H9 (cell line): ENCODE results near the gene PITPNB. TPM values are rescaled to one million over a fixed set of nuclear protein-coding genes. Genes with fewer than 3 reads are reported as not detected.

Source experiments
- DNase-seq: peaks from one replicate; pipeline ENCODE4 v3.0.0-alpha.2; 2017
- H2AFZ ChIP-seq: one replicate; pipeline ENCODE4 v1.6.1; 2013; ENCODE audit warnings: mild to moderate bottlenecking, low read length, control low read depth, moderate library complexity
- H2AK5ac ChIP-seq: 2 replicates; pipeline ENCODE4 v1.6.1; 2013; ENCODE audit warnings: low read length, control low read depth, mixed read lengths; ENCODE audit not compliant: insufficient read length
- H2BK120ac ChIP-seq: one replicate; pipeline ENCODE4 v1.6.1; 2013; ENCODE audit warnings: low read depth, mild to moderate bottlenecking, low read length, control low read depth, inconsistent platforms; ENCODE audit not compliant: poor library complexity, severe bottlenecking
- H2BK12ac ChIP-seq: 2 replicates; pipeline ENCODE4 v1.6.1; 2013; ENCODE audit warnings: low read length, control low read depth, mixed read lengths, low read depth; ENCODE audit not compliant: insufficient read length
- H2BK15ac ChIP-seq: 2 replicates; pipeline ENCODE4 v1.6.1; 2013; ENCODE audit warnings: low read depth, low read length, control low read depth
- H2BK20ac ChIP-seq: one replicate; pipeline ENCODE4 v1.6.1; 2013; ENCODE audit warnings: low read depth, mild to moderate bottlenecking, low read length, control low read depth, inconsistent platforms; ENCODE audit not compliant: poor library complexity, severe bottlenecking
- H2BK5ac ChIP-seq: 2 replicates; pipeline ENCODE4 v1.6.1; 2013; ENCODE audit warnings: low read length, control low read depth, mixed read lengths; ENCODE audit not compliant: insufficient read length
- H3K14ac ChIP-seq: 2 replicates; pipeline ENCODE4 v1.6.1; 2013; ENCODE audit warnings: low read length, control low read depth; ENCODE audit not compliant: insufficient read depth
- H3K18ac ChIP-seq: 2 replicates; pipeline ENCODE4 v1.6.1; 2013; ENCODE audit warnings: low read depth, mild to moderate bottlenecking, mixed read lengths, low read length, control low read depth; ENCODE audit not compliant: insufficient read length
- H3K23ac ChIP-seq: 2 replicates; pipeline ENCODE4 v1.6.1; 2013; ENCODE audit warnings: low read length, control low read depth, mixed read lengths, low read depth; ENCODE audit not compliant: insufficient read length
- H3K23me2 ChIP-seq: 2 replicates; pipeline ENCODE4 v1.6.1; 2013; ENCODE audit warnings: low read depth, mild to moderate bottlenecking, mixed read lengths, low read length, control low read depth; ENCODE audit not compliant: insufficient read length, poor library complexity, severe bottlenecking
- H3K27ac ChIP-seq: 2 replicates; pipeline ENCODE4 v1.5.1; 2013; ENCODE audit warnings: low read length, control low read depth, mixed read lengths, low read depth; ENCODE audit not compliant: insufficient read length
- H3K27me3 ChIP-seq: 2 replicates; pipeline ENCODE4 v1.6.1; 2013; ENCODE audit warnings: low read length, control low read depth, inconsistent platforms; ENCODE audit not compliant: insufficient read depth
- H3K4ac ChIP-seq: 2 replicates; pipeline ENCODE4 v1.6.1; 2013; ENCODE audit warnings: low read depth, mild to moderate bottlenecking, control low read depth, inconsistent platforms, low read length, moderate library complexity
- H3K4me1 ChIP-seq: 2 replicates; pipeline ENCODE4 v1.6.1; 2013; ENCODE audit warnings: low read length, control low read depth, inconsistent platforms; ENCODE audit not compliant: insufficient read depth
- H3K4me2 ChIP-seq: 2 replicates; pipeline ENCODE4 v1.6.1; 2013; ENCODE audit warnings: low read length, control low read depth, mixed read lengths; ENCODE audit not compliant: insufficient read length, insufficient read depth
- H3K56ac ChIP-seq: 2 replicates; pipeline ENCODE4 v1.6.1; 2013; ENCODE audit warnings: low read depth, mild to moderate bottlenecking, mixed read lengths, low read length, control low read depth; ENCODE audit not compliant: insufficient read length
- H3K79me1 ChIP-seq: 2 replicates; pipeline ENCODE4 v1.6.1; 2013; ENCODE audit warnings: low read depth, mild to moderate bottlenecking, moderate library complexity, low read length, control low read depth, inconsistent platforms; ENCODE audit not compliant: insufficient read depth, poor library complexity, severe bottlenecking
- H3K79me2 ChIP-seq: 2 replicates; pipeline ENCODE4 v1.6.1; 2013; ENCODE audit warnings: low read length, control low read depth, inconsistent platforms; ENCODE audit not compliant: insufficient read depth
- H3K9ac ChIP-seq: 2 replicates; pipeline ENCODE4 v1.6.1; 2013; ENCODE audit warnings: low read length, control low read depth, mixed read lengths; ENCODE audit not compliant: insufficient read length; ENCODE audit errors: extremely low read depth
- H3K9me3 ChIP-seq: one replicate; pipeline ENCODE4 v1.6.1; 2013; ENCODE audit warnings: low read depth, low read length, inconsistent platforms; ENCODE audit not compliant: control insufficient read depth
- H3T11ph ChIP-seq: one replicate; pipeline ENCODE4 v1.6.1; 2013; ENCODE audit warnings: mild to moderate bottlenecking, low read length, control low read depth, inconsistent platforms
- H4K20me1 ChIP-seq: one replicate; pipeline ENCODE4 v1.6.1; 2013; ENCODE audit not compliant: control insufficient read depth, insufficient read length, insufficient read depth
- H4K5ac ChIP-seq: 2 replicates; pipeline ENCODE4 v1.6.1; 2013; ENCODE audit warnings: low read depth, mild to moderate bottlenecking, mixed read lengths, low read length, control low read depth; ENCODE audit not compliant: insufficient read length
- H4K8ac ChIP-seq: replicated peaks from 2 replicates; pipeline ENCODE4 v1.6.1; 2013; ENCODE audit warnings: low read length, control low read depth, mixed read lengths, low read depth; ENCODE audit not compliant: insufficient read length
- H4K91ac ChIP-seq: 2 replicates; pipeline ENCODE4 v1.6.1; 2013; ENCODE audit warnings: low read depth, mild to moderate bottlenecking, moderate library complexity, mixed read lengths, low read length, control low read depth; ENCODE audit not compliant: insufficient read length
- H3K27ac Mint-ChIP-seq, 3 experiments: 2 replicates in 2 of 3; 3 replicates in 1 of 3; pipeline ENCODE4 v1.8.0; 2020 to 2021; ENCODE audit warnings: mixed read lengths in 3 of 3, mild to moderate bottlenecking in 1 of 3, moderate library complexity in 1 of 3
- H3K27me3 Mint-ChIP-seq: 2 replicates; pipeline ENCODE4 v1.8.0; 2021; ENCODE audit warnings: low read depth, mild to moderate bottlenecking, moderate library complexity, mixed read lengths
- H3K36me3 Mint-ChIP-seq, 3 experiments: 2 replicates in 2 of 3; 3 replicates in 1 of 3; pipeline ENCODE4 v1.8.0; 2020 to 2021; ENCODE audit warnings: low read depth in 3 of 3, mixed read lengths in 3 of 3; ENCODE audit not compliant: insufficient read depth in 1 of 3
- H3K4me1 Mint-ChIP-seq, 2 experiments: 2 replicates each; pipeline ENCODE4 v1.8.0; 2020; ENCODE audit warnings: mixed read lengths in 2 of 2
- H3K4me3 Mint-ChIP-seq, 2 experiments: 2 replicates in 1 of 2; 3 replicates in 1 of 2; pipeline ENCODE4 v1.8.0; 2020 to 2021; ENCODE audit warnings: mild to moderate bottlenecking in 2 of 2, mixed read lengths in 2 of 2, moderate library complexity in 1 of 2
- H3K9me3 Mint-ChIP-seq, 2 experiments: 2 replicates in 1 of 2; 3 replicates in 1 of 2; pipeline ENCODE4 v1.8.0; 2020; ENCODE audit warnings: mild to moderate bottlenecking in 2 of 2, mixed read lengths in 2 of 2, moderate library complexity in 1 of 2
- WGBS: extraction: QIAGEN DNeasy Blood & Tissue Kit; methylation state at CpG from one replicate; pipeline ENCODE4 v1.1.7; 2013; ENCODE audit warnings: missing lambda C conversion rate, low lambda C conversion rate, mixed read lengths; ENCODE audit not compliant: insufficient read length; ENCODE audit errors: extremely low coverage; 5-methylcytosine and 5-hydroxymethylcytosine counted together
- total RNA-seq: library from RNA; stranded (reverse); gene quantifications from 2 replicates; pipeline ENCODE4 v1.2.1, GENCODE V29; 2021
- TF ChIP-seq, protein P1 (sequence below): fragments of 200-600 bp; sonication (generic); conservative IDR thresholded peaks from 3 replicates; pipeline ENCODE4 v1.8.0; 2021; ENCODE audit warnings: antibody characterized with exemption, mild to moderate bottlenecking

Gene PITPNB
- total RNA-seq, 1 experiment from 2014 or later = 106 TPM

DNA sequence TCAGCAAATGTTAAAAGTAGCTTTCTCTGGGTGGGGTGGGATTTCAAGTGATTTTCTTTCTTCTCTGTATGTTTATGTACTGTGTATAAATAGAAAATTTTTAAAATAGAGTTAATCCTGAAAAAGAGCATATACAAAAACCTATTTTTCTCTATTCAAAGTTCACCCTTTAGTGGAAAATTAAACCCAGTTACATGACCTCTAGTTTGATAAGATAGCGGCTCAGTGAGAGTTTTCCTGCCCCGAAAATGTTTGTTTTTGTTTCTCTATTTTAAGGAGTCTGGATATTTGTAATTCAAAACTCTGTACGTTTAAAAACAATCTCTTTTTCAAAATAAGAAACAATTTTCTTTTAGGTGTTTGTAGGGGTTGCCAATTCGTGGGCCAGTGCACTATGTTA lies 42.1 kb upstream of the PITPNB start:
- Histone ChIP-seq H3K27me3 (no peaks in the 10 kb centered on the region), H3K79me2 (no peaks in the 10 kb centered on the region), H4K20me1 (no peaks in the 10 kb centered on the region), H3K4ac (no peak overlapping the region), H4K91ac (no peak overlapping the region), H3K9me3 (no peaks in the 10 kb centered on the region), H2BK15ac (no peak overlapping the region), H2AFZ (no peak overlapping the region), H3K9ac (no peak overlapping the region), H3K23ac (no peak overlapping the region), H3K4me1 (peaks cover 3% of the 10 kb centered on the region; the same call in 1 of the 2 replicates), H2AK5ac (no peak overlapping the region), H2BK5ac (no peak overlapping the region), H3K18ac (no peak overlapping the region), H3K27ac (no peak overlapping the region), H3K23me2 (no peaks in the 10 kb centered on the region), H3K79me1 (no peaks in the 10 kb centered on the region), H3K14ac (no peak overlapping the region), H3K4me2 (no peak overlapping the region), H2BK12ac (no peak overlapping the region), H4K8ac (no peak overlapping the region), H4K5ac (no peak overlapping the region), H2BK120ac (no peak overlapping the region), H3T11ph (no peak overlapping the region), H2BK20ac (no peak overlapping the region), H3K56ac (no peak overlapping the region)
- Mint-ChIP-seq H3K4me1 (peaks cover 27 to 29% of the 10 kb centered on the region in 2 experiments), H3K9me3 (peaks cover 0 to 8% of the 10 kb centered on the region in 2 experiments; a peak in 3 of 5 replicates), H3K27ac (no peak overlapping the region), H3K4me3 (no peak overlapping the region), H3K36me3 (peaks cover 0 to 8% (median 0%) of the 10 kb centered on the region in 3 experiments; a peak in 2 of 7 replicates), H3K27me3 (no peaks in the 10 kb centered on the region)
- TF ChIP-seq, protein P1, sequence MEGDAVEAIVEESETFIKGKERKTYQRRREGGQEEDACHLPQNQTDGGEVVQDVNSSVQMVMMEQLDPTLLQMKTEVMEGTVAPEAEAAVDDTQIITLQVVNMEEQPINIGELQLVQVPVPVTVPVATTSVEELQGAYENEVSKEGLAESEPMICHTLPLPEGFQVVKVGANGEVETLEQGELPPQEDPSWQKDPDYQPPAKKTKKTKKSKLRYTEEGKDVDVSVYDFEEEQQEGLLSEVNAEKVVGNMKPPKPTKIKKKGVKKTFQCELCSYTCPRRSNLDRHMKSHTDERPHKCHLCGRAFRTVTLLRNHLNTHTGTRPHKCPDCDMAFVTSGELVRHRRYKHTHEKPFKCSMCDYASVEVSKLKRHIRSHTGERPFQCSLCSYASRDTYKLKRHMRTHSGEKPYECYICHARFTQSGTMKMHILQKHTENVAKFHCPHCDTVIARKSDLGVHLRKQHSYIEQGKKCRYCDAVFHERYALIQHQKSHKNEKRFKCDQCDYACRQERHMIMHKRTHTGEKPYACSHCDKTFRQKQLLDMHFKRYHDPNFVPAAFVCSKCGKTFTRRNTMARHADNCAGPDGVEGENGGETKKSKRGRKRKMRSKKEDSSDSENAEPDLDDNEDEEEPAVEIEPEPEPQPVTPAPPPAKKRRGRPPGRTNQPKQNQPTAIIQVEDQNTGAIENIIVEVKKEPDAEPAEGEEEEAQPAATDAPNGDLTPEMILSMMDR = no peak
- DNase-seq = no peak
- no CpG with 5 or more reads among the region's 4 CpGs for WGBS
